HG03103 (cell line): ENCODE results near the gene TBC1D7.

ENCODE experiments used
- ATAC-seq: cut with Tn5 transposase; IDR thresholded peaks from one replicate; pipeline ENCODE4 v1.9.1; 2021; ENCODE audit warnings: low read depth; ENCODE audit not compliant: unreplicated experiment

The TBC1D7 gene

DNA sequence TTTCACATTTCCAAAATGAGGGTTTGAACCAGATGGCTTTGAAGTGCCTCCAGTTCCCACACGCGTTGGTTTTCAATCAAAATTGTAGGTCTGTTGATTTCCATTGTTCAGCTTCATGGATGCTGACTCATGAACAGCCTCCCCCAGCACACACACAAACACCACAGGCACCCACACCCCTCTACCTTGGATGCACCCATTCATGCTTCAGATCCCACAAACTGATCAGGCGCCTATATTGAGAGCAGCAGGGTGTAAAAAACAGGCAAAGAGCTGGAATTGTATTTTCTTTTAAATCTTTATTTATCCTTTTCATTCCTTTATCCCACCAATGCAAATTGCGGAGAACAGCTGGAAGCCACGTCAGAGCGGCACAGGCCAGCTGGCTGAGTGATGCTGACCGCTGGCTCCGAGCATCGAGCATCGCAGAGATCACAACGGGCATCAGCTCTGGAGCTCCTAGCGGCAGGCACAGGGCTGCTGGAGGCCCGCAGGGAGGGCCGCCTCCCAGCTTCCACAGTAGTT, 29.3 kb upstream of the TBC1D7 start:
- no peak for ATAC-seq

DNA sequence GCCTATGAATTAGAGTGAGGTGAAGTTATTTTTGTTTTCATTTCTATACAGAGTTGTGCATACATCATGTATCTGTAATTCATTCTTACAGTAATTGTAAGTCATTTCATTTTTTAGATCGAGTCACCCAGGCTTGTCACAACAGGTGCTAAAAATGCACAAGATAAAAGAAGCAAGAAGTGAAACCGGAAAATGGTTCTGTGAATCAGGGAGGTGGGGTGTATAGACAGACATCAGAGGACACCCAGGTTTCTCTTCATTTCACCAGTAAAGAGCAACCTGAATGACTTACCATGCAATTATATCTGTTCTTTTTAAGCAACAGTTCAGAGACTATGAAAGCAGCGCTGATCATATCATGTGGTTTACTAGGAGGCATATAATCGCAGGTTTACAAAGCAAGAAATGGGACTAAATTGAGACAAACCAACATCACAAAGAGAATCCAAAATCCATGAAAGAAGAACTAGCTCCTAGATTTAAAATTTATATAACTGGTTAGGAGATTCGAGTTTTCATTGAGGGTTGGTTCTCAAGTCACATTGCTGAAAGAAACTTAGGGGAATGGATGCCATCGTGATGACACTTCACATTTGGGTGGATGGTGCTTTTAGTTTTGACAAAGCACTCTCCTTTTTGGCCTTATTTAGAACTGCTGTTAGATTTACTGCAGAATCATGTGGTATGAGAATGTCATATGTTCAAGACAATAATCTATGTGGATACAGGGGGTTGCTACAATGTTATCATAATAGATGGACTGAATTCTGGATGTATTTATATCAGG, 27.9 kb upstream of the TBC1D7 start:
- ATAC-seq: peak; percentile 80

DNA sequence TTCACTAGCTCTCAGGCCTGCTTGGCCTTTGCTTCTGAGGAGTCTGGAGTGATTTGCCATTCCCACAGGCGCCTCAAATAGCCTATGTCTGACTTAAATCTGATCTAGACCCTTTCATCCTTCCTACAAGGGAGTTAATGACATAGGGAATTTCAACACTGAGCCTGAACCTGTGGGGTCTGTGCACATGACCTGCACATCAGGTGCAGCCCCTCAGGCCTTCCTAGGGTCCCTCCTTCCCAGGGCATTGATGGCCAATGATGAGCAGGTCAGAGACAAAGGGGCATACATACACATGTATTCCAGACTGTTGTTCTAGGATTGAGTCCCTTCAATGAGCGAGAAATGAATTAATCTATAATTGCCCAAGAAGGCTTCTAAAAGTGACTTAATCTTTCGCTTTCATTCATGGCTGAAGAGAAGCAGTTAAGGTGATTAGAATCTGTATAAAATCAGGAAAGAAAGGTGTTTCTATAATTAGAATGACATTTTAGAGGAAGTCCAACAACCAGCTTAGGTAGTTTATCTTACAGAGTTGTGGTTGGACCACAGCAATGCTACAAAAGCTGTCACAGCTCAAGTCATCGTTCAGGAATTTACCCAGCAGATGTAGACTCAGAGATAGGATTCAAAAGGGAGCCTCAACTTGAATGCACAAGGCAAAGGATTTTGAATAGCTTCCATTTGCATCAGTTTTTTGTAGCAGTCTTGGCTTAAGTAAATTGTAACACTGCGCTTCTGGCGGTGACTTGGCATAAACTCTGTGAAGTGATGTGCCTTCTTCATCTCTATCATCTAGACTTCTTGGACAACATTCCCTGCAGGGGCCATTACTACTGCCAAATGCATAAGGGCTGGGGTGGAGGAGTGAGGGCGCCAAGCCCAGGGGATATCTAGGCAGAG, 27.0 kb upstream of the TBC1D7 start:
- ATAC-seq: peak; percentile 33

DNA sequence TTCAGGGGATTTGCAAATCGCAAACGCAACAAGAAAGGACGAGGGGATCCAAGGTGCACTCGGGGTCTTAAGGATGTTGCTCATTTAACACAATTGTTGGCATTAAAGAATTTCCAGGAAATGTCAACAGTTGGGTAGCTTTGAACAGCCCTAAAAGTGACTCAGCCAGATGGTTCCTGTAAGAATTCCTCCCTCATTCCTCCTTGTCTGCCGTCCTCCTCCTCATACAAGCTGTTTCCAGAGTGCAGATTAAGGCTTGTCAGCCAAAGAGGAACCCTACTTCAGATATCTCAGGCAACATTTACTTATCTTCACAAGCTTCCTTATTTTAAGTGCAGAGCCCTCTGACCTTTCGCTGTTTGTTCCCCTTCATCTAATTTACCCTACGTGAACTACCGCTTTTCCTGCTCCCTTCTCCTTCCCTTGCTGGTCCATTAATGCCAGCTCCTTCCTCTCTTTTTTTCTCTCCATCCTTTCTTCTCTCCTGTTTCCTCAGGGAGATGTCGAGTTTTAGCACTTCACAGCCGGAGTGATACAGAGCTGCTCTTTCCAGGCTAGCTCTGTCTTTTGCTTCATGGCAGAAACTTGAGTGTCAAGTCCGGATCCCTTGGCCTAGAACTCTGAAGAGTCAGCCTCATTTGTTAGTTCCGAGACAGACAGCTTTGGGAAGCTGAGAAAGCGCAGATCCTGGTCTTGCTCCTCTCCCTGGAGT, 26.1 kb upstream of the TBC1D7 start:
- no peak for ATAC-seq

DNA sequence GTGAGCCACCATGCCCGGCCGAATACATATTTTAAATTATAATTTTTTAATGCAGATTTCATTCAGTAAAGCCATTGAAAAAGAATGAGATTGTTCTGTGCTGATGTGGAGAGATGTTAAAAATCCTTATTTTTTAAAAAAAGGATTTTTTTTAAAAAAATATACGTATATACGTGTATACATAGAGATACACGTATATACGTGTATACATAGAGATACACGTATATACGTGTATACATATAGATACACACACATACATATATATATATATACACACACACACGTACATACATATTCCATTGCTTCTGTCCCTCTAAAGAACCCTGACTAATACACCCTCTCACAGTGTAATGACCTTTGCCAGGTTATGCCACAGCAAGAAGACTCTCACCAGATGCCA, 23.8 kb upstream of the TBC1D7 start:
- ATAC-seq: no peak

DNA sequence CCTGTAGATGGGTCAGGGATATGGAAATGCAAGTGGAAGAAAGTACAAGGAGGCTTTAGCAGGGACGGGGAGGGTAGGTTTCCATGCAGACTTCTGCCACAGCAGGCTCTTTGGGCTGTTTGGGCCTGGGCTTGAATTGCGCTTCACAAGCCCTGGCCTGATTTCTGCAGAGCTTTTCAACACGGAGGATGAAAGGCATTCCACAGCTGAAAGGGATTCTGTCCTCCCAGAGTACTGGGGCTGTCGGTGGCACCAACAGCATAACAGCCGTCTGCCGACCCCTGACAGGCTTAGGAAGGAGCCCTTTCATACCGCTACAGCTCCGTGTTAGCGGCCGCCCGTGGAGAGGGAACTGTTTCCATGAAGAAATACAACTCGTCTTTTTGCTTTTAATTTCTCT, 22.9 kb upstream of the TBC1D7 start:
- ATAC-seq: no peak

DNA sequence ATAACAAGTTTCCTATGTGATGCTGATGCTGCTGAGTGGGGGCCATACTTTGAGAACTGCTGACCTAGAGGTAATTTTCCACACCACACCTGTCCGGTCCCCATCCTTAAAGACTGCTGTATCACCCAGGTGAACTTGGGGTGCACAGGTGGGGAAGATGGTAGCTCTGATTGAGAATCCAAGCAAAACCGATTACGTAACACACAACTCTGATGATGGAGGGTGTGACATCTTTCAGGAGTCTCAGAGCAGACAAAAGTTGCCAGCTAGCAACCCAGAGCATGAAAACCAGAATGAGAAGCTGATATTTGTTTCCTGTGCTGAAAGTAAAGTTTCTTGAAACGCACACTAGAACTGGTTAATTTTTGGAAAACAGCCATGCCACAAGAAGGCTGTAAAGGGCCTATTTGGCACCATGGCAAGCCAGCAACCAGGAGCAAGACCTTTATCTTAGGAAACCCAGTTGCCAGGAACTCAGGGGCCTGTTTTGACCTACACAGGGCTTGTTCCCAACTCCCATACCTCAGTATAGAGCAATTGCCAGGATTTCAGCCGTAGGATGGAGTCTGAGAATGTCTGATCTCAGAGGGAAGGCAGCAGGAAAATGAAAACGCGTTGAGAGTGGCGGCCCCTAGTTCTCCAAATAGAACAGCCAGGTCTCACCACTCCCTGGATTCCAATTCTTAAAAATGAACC, 21.6 kb upstream of the TBC1D7 start:
- ATAC-seq: no peak

DNA sequence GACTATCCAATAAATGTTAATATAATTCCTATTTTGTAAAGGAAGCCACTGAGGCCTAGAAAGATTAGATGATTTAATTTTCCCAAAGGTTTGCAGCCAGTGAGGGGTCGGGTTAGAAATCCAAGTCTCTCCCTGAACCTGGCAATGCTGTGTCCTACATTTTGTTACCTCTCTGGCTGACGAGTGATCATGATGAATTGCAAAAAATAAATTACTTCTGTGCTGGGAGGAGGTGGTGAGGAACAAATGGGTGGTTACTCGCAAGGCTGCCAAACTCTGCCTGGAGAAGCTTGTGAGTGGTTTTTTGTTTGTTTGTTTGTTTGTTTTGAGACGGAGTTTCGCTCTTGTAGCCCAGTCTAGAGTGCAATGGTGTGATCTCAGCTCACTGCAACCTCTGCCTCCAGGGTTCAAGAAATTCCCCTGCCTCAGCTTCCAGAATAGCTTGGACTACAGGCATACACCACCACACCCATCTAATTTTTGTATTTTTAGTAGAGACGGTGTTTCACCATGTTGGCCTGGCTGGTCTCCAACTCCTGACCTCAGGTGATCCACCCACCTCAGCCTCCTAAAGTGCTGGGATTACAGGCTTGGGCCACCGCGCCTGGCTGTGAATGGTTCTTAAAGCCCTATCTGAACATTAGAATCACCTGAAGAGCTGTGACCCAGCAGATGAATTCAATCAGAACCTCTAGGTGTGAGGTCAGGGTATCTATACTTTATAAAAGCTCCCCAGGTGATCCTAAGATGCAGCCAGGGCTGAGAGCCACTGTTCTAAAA, 20.2 kb upstream of the TBC1D7 start:
- ATAC-seq: no peak

DNA sequence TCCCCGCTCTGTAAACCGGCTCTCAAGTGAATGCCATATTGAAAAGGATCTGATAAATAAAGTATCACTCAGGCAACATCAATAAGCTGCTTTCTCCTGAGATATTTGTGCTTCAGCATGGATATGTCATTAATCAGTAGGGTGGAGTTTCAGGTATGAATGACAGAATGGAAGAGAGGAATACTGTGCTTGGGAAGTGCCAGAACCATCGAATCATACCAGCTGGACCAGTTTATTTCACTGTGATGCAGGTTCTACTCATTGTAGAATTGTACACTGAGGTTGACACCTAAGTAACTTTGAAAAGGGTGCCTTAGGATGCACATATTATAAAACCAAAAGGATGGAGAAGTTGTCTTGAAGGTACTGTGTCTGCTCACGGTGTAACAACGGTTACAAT, 17.9 kb upstream of the TBC1D7 start:
- ATAC-seq: no peak

DNA sequence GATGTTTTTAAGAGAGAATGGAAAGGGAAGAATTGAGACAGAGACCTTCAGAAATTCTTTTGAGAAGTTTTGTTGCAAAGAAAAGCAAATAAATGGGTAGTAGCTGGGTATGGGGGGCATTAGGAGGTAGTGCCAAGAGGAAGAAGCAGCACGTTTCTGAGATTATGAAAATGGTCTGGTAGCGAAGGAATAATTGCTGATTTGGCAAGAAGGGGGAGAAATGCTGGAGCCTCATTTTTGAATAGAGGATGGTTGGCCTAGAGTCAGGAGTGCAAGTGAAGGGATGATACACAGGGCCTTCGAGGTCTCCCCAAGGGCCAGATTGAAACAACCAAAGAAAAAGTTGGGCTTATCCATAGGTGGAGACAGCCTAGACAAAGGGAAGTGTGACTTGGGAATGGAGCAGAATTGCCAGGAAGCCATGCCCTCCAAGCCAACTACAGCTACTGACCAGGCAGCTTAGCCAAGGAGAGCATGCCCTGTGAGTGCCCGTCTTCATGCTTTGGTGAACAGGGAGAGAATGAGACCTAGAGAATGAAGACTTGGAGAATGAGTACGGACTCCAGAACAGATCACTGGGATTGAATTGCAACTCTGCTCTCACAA, 14.2 kb upstream of the TBC1D7 start:
- no peak for ATAC-seq

DNA sequence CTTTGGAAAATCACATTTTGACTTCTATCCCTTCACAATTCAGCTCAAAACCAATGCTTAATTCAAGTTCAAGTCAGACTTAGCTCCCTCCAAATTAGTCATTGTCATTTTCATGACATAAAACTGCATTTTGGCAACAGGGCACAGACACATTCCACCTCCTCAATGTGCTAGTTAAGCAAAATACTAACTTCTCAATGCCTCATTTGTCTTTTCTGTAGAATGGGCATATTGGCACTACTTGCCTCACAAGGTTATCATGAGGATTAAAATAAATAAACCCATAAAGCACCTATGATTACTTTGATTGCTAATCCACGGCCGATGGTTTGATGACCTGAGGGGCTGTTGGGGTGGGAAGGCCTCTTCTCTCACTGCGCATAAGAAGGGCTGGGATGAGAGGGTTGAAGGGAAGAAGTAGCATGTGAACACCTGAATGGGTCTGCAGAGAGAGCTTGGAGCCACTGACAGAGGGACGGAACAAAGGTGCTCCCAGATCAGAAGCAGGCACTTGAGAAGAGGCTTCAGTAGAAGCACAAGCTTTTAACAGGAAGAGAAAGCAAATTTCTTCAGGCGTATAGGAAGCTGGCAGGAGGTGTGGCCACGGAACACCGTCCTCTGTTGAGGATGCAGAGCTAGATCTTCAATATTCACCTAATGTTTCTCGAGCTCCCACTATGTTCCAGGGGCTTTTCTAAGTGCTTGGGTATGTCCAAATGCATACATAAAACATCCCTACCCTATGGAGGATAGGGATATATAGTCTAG, 11.7 kb upstream of the TBC1D7 start:
- no peak for ATAC-seq

DNA sequence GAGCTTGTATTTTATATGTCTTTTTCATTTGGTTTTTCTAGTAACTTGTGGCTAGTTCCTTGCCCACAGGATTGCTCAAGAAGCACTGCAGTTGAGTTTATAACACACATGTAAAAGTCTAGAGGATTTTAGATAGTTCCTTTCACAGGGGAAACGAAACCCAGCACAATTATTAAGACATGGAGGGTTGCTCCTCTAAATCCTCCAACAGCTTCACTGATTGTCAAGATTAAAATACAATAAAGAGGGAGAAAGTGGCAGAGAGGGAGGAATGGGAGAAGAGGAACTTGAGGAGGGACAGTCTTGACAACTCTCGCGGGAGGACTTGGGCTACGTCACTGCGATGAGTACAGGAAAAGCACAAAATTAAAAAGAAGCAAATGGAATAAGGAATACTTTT, 9.7 kb upstream of the TBC1D7 start:
- ATAC-seq: no peak

DNA sequence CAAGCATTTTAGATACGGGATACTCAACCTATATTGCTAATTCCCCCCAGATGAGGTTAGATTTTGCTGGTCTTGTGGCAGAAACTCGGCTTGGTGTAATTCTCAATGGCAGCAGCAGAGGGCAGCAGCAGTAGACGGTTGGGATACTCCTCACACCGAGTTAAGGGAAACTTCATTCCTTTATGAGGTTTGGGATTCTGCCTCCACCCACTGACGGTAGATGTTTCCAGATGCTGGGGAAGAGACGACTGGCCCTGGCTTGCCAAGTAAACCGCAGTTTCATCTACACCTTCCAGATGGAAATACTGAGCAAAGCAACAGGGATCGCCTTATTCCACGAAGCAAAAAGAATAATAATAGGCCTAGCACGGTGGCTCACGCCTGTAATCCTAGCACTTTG, 8.2 kb upstream of the TBC1D7 start:
- ATAC-seq: no peak

DNA sequence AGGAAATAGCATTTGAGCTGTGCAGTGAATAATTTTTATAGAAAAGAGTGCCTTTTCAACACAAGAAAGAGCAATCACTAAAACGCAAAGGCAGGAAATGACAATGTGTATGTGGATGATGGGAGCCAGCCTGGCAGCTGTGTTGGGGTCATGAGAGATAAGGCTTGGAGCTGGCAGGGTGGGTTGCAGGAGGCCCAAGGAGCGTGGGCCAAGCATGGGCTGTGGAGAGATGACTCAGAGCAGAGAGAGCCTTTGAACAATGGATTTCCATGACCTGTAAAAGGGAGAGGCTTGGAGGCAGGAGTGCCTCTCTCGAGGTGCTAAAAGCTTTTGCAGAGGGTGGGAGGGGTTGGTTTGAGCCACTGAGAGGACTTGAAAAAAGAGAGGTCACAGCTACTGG, 6.6 kb upstream of the TBC1D7 start:
- no peak for ATAC-seq

DNA sequence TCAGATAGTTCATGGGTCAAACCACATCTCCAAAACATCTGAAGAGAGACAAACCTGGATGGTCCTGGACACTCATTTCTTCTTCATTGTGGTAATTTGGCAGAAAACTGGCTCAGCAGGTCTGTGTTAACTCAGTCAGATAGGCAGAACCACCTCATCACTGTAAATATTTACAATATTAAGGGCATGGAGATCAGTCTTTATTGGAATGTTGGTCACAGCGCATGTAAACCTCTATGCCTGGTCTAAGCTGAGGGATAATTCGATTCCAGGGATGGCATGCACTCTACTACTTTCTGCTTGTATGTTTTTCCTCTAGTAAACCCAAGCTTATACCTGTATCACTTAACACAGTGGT, 4.0 kb upstream of the TBC1D7 start:
- no peak for ATAC-seq

DNA sequence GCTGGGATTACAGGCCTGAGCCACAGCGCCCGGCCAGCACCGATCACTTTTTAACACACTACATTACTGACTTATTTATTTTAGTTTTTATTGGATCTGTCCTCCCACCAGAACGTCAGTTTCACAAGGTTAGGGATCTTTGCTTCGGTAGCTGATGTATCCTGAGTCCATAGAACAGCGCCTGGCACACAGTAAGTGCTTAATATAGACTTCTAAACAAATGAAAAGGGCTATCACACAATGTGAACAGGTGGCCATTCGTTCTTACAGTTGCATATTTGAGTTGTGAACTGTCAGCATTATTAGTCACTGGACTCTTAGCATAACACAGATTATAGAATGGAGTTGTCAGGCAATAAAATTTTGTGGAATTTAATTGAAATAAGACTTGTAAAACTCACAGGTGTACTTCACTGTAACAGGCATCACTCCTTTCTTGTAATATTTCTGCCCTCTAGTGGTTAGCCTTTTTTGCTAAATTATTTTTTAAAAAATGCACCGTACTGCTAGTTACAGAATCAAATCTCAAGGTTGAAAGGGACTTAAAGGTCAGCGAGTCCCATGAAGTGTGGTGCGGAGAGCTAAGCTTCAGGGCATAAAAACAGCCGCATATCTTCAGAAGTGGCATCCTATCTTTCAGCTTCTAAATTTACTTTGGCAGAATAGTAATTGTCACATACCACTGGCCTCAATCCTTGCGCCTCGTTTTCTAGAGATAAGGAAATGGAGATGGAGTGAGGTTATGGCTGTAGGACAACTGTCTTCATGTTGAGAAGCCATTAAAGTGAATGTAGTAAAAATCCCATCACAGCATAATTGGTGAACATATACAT, 3.4 kb upstream of the TBC1D7 start:
- ATAC-seq: no peak

DNA sequence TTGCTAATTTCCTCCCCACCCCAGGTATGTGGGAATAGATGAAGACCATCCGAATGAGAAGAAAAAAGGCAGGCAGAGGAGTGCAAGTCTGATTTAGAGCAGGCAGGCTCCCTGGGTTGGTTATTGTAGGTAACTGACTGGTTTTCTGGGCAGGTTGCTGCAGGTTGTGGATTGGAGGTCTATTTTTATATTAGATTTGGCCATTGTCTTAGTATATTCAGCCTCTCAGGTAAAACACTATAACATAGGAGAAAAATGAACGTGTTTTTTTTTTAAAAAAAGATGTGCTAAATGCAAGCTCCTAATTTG, 492 bp upstream of the TBC1D7 start:
- no peak for ATAC-seq

DNA sequence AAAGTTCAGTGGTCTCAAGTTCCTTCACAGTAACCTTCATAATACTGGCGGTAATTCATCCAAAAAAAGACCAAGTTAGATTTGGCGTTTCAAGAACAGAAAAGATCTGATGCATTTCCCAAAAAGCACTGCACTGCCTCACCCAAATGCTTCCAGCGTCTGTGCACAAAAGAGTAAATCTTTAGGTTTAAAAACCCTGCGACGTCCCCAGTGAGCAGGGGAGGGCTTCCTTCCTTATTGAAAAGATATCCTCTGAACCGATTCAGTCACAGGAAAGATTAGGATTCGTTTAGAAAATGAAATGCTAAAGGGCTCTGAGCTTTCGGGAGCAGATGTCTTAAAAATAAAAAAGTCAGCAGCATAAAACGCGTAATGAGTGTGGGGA, 654 bp downstream of the TBC1D7 start:
- ATAC-seq: no peak
